SHP77 treated with DMSO at 0.1 percent for 48 hours (cell line): ENCODE data around the gene CABP7.

Source experiments
- DNase-seq: peaks from one replicate; lab custom pipeline; 2025; lab: John Stamatoyannopoulos, UW

CABP7 gene

GRCh38 chr22:29723766-29724165 is 4.0 kb downstream of the CABP7 start:
- DNase-seq: no peak

- DNase-seq: no peak
Observed at GRCh38 chr22:29724843-29725242, 5.0 kb downstream of the CABP7 start.

GRCh38 chr22:29726106-29726505 is 6.3 kb downstream of the CABP7 start:
- DNase-seq: no peak

GRCh38 chr22:29726512-29727130 is 6.8 kb downstream of the CABP7 start:
- no peak for DNase-seq

- DNase-seq: no peak
Observed at GRCh38 chr22:29727131-29727523, 7.3 kb downstream of the CABP7 start.

GRCh38 chr22:29729161-29729560 is 9.4 kb downstream of the CABP7 start:
- no peak for DNase-seq

GRCh38 chr22:29731058-29731850 is 11.5 kb downstream of the CABP7 start:
- no peak for DNase-seq

- no peak for DNase-seq
Observed at GRCh38 chr22:29732883-29733282, 13.1 kb downstream of the CABP7 start.

GRCh38 chr22:29733362-29734201 is 13.8 kb downstream of the CABP7 start:
- DNase-seq: peak; percentile 62

- no peak for DNase-seq
Observed at GRCh38 chr22:29734406-29734805, 14.6 kb downstream of the CABP7 start.

- DNase-seq: no peak
Observed at GRCh38 chr22:29734838-29735237, 15.0 kb downstream of the CABP7 start.

GRCh38 chr22:29735416-29735815 is 15.6 kb downstream of the CABP7 start:
- no peak for DNase-seq

GRCh38 chr22:29737251-29738117 is 17.7 kb downstream of the CABP7 start:
- DNase-seq: no peak

- DNase-seq: no peak
Observed at GRCh38 chr22:29738118-29738815, 18.5 kb downstream of the CABP7 start.

GRCh38 chr22:29739346-29739875 is 19.6 kb downstream of the CABP7 start:
- DNase-seq: no peak

GRCh38 chr22:29740216-29740615 is 20.4 kb downstream of the CABP7 start:
- no peak for DNase-seq

GRCh38 chr22:29741926-29742325 is 22.1 kb downstream of the CABP7 start:
- no peak for DNase-seq

GRCh38 chr22:29742326-29742725 is 22.5 kb downstream of the CABP7 start:
- DNase-seq: no peak

GRCh38 chr22:29744902-29745301 is 25.1 kb downstream of the CABP7 start:
- peak; percentile 69 for DNase-seq

GRCh38 chr22:29747832-29748231 is 28.0 kb downstream of the CABP7 start:
- no peak for DNase-seq
